Stomach (tissue), 4 donors: ENCODE measurements around the gene COL4A1.

ENCODE experiments used
- CTCF ChIP-seq, 7 experiments: fragments of 450-650 bp in 4 of 7; fragments of 200-600 bp in 3 of 7; sonication (generic) in 3 of 7; IDR thresholded peaks; one replicate each; pipeline ENCODE4 v1.5.1; 2016 to 2019; ENCODE audit warnings: antibody characterized with exemption in 7 of 7, control low read depth in 2 of 7, mild to moderate bottlenecking in 1 of 7
- POLR2A ChIP-seq, 4 donors: fragments of 450-650 bp; IDR thresholded peaks; one replicate each; pipeline ENCODE4 v1.6.1; 2016; ENCODE audit warnings: antibody characterized with exemption in 4 of 4, control low read depth in 2 of 4, mild to moderate bottlenecking in 1 of 4, moderate library complexity in 1 of 4

- TF ChIP-seq CTCF (IDR thresholded peaks at IDR 0.05) (no peak), POLR2A (IDR thresholded peaks at IDR 0.05) (no peak)
These were observed 7.7 kb upstream of the COL4A1 start for GRCh38 chr13:110314516-110315245.
